A549 treated with GW870086 at 1 μM for 4 hours (cell line): ENCODE data around the gene SIK1. TPM values are rescaled to one million over a fixed set of nuclear protein-coding genes. Genes with fewer than 3 reads are reported as not detected.

Experiments used
- total RNA-seq: library from RNA; stranded (reverse); fragments of 200-300 nt; extraction: Qiagen RNA extraction; gene quantifications from 5 replicates; pipeline ENCODE4 v1.2.3, GENCODE V29; 2022; ENCODE audit warnings: low read depth

The SIK1 gene
- total RNA-seq: 8.9 to 22.8 TPM (median 14.1 TPM) in 5 replicates

GRCh38 chr21:43426404-43427241 lies at the start of gene SIK1:
Gene SIK1, minus strand, starts transcription at chr21:43427131. Its CDS starts 953 bp downstream, at chr21:43426178.

Other genes with a start within 250 kb of the SIK1 start
- 0.79 to 1.9 TPM (median 1.7 TPM) in 5 replicates for gene HSF2BP, start 232.4 kb upstream of the SIK1 start, total RNA-seq
- 32.3 to 40.8 TPM (median 37.1 TPM) in 5 replicates for gene RRP1B, start 232.4 kb upstream of the SIK1 start, total RNA-seq